Peyer's patch (tissue), 4 donors: ENCODE results near the gene KDM2A.

Experiments used
- CTCF ChIP-seq, 6 experiments: fragments of 450-650 bp in 4 of 6; fragments of 200-600 bp in 2 of 6; sonication (generic) in 1 of 6; IDR thresholded peaks; one replicate each; pipeline ENCODE4 v1.5.1; 2017 to 2019; ENCODE audit warnings: antibody characterized with exemption in 6 of 6, mild to moderate bottlenecking in 3 of 6, moderate library complexity in 1 of 6
- POLR2A ChIP-seq, 2 donors: fragments of 450-650 bp; IDR thresholded peaks; one replicate each; pipeline ENCODE4 v1.5.1; 2017; ENCODE audit warnings: antibody characterized with exemption in 2 of 2, mild to moderate bottlenecking in 2 of 2, moderate library complexity in 2 of 2

GRCh38 chr11:67278135-67278938 lies 159.3 kb downstream of the KDM2A start:
- TF ChIP-seq POLR2A (IDR thresholded peaks at IDR 0.05): no peak
- no peak for TF ChIP-seq CTCF (IDR thresholded peaks at IDR 0.05)
